Colonic mucosa (tissue), 4 donors: ENCODE results near the gene KIF16B. TPM values are rescaled to one million over a fixed set of nuclear protein-coding genes. Genes with fewer than 3 reads are reported as not detected.

Source experiments
- DNase-seq: peaks from one replicate; pipeline ENCODE4 v3.0.0-alpha.2; 2020
- H3K27ac ChIP-seq: fragments of 200-600 bp; one replicate; pipeline ENCODE4 v1.8.0; 2021
- H3K27me3 ChIP-seq: fragments of 200-600 bp; one replicate; pipeline ENCODE4 v1.8.0; 2021
- H3K36me3 ChIP-seq: fragments of 200-600 bp; one replicate; pipeline ENCODE4 v1.8.0; 2021
- H3K4me1 ChIP-seq: fragments of 200-600 bp; one replicate; pipeline ENCODE4 v1.8.0; 2021; ENCODE audit warnings: mild to moderate bottlenecking
- H3K4me3 ChIP-seq: fragments of 200-600 bp; one replicate; pipeline ENCODE4 v1.8.0; 2021
- H3K9ac ChIP-seq, 2 donors: one replicate each; pipeline ENCODE4 v1.7.0; 2013; ENCODE audit warnings: control low read depth in 2 of 2, low read depth in 2 of 2, low read length in 2 of 2
- H3K9me3 ChIP-seq: fragments of 200-600 bp; one replicate; pipeline ENCODE4 v1.8.0; 2021
- intact Hi-C: fragments of 100-400 bp; cut with DNase I; formaldehyde crosslinking; loops from one replicate; pipeline ENCODE4 v1.14.1; 2022
- total RNA-seq, 2 donors: library from RNA; stranded (reverse); fragmentation: NEBNext Ultra II Directional in 1 of 2; extraction: Animal tissue kit (Norgen Biotek cat#: 25700) in 1 of 2; gene quantifications; one replicate each; pipeline ENCODE4 v1.2.1, GENCODE V29; 2021
- TF ChIP-seq, protein P1 (sequence below): fragments of 200-600 bp; IDR thresholded peaks from one replicate; pipeline ENCODE4 v1.8.0; 2022; ENCODE audit warnings: antibody characterized with exemption, mild to moderate bottlenecking
- donor health status: healthy.
- donor health status: DM: no; HTN: no; CAD: no.
- donor health status: DM: no; HTN: no; CAD: no.

KIF16B gene
- total RNA-seq, 2 donors from 2014 or later: 41.6 to 68.7 TPM

DNA sequence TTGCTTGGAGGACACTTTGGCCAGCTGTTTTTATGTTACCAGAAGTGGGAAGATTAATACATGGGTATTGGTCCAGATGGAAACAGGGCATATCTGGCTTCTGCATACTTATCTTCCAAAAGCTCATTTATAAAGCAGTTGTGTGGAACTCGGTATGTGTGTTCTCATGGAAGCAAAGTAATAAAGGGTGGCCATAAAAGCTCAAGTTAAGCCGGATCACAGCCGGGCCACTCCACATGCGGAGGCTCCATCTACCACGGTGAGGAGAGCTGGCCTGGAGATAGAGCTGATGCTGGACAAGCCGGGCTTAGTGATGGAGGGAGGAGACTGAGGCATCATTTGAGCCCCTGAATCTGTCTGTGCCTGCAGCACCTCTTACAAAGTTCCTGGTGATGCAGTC lies 38.6 kb upstream of the KIF16B start:
- H3K4me1 ChIP-seq: peaks cover 5% of the 10 kb centered on the region
- no peak for DNase-seq

DNA sequence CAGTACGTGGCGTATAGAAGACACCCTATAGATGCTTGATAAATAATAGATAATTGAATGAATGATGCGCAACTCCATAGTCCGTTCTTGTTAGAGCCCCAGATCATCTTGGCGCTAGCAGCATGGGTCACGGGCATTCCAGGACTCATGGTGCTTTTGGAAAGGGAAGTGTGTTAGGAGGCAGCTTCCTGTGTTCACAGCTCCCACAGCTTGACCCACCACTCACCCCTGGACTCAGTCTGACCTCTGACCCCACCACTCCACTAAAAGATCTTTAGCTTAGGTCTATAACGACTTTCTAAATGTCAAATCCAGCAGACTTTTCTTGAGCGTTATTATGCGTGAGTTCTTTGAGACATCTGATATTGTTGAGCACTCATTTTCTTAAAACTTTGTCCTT lies 35.8 kb upstream of the KIF16B start:
- no peaks in the 10 kb centered on the region for H3K9me3 ChIP-seq
- DNase-seq: no peak
- H3K27me3 ChIP-seq: no peaks in the 10 kb centered on the region
- TF ChIP-seq, protein P1, sequence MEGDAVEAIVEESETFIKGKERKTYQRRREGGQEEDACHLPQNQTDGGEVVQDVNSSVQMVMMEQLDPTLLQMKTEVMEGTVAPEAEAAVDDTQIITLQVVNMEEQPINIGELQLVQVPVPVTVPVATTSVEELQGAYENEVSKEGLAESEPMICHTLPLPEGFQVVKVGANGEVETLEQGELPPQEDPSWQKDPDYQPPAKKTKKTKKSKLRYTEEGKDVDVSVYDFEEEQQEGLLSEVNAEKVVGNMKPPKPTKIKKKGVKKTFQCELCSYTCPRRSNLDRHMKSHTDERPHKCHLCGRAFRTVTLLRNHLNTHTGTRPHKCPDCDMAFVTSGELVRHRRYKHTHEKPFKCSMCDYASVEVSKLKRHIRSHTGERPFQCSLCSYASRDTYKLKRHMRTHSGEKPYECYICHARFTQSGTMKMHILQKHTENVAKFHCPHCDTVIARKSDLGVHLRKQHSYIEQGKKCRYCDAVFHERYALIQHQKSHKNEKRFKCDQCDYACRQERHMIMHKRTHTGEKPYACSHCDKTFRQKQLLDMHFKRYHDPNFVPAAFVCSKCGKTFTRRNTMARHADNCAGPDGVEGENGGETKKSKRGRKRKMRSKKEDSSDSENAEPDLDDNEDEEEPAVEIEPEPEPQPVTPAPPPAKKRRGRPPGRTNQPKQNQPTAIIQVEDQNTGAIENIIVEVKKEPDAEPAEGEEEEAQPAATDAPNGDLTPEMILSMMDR: no peak
- H3K27ac ChIP-seq: peak overlapping the region; percentile 75
- intact Hi-C loops: no loop called here
- H3K4me1 ChIP-seq: peaks cover 5% of the 10 kb centered on the region
- no peak overlapping the region for H3K4me3 ChIP-seq
- H3K9ac ChIP-seq: no peak overlapping the region
- H3K36me3 ChIP-seq: no peaks in the 10 kb centered on the region

More for the DNA sequence above, 38.6 kb upstream of the KIF16B start:
- no peak overlapping the region for H3K9ac ChIP-seq
- intact Hi-C loops: no loop called here
- H3K27ac ChIP-seq: no peak overlapping the region
- H3K36me3 ChIP-seq: no peaks in the 10 kb centered on the region
- H3K4me3 ChIP-seq: no peak overlapping the region
- H3K9me3 ChIP-seq: no peaks in the 10 kb centered on the region
- H3K27me3 ChIP-seq: no peaks in the 10 kb centered on the region
- TF ChIP-seq, protein P1: no peak

DNA sequence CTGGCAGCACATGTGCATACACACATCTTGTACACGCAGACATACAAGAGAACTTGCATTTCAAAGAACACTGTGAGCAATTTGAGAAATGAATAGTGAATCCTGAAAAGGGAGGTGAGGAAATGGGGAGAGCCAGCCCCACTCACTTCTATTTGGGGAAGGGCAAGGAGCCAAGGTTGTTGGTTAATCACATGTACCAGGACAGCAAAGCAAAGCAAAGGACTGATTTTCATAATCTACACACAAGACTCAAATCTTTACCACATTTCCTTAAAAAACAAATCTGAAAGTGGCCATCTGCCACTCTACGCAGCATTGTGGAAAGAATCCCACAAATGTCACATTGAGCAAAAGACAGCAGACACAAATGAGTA lies 35.0 kb upstream of the KIF16B start:
- H3K4me3 ChIP-seq: no peak overlapping the region
- H3K9me3 ChIP-seq: no peaks in the 10 kb centered on the region
- no peaks in the 10 kb centered on the region for H3K27me3 ChIP-seq
- no peaks in the 10 kb centered on the region for H3K36me3 ChIP-seq
- TF ChIP-seq, protein P1: no peak
- peak overlapping the region; percentile 75 for H3K27ac ChIP-seq
- peaks cover 5% of the 10 kb centered on the region for H3K4me1 ChIP-seq
- peak; percentile 50 for DNase-seq
- intact Hi-C loops: no loop called here
- H3K9ac ChIP-seq: peak overlapping the region in 1 of 2 donors; percentile 58

DNA sequence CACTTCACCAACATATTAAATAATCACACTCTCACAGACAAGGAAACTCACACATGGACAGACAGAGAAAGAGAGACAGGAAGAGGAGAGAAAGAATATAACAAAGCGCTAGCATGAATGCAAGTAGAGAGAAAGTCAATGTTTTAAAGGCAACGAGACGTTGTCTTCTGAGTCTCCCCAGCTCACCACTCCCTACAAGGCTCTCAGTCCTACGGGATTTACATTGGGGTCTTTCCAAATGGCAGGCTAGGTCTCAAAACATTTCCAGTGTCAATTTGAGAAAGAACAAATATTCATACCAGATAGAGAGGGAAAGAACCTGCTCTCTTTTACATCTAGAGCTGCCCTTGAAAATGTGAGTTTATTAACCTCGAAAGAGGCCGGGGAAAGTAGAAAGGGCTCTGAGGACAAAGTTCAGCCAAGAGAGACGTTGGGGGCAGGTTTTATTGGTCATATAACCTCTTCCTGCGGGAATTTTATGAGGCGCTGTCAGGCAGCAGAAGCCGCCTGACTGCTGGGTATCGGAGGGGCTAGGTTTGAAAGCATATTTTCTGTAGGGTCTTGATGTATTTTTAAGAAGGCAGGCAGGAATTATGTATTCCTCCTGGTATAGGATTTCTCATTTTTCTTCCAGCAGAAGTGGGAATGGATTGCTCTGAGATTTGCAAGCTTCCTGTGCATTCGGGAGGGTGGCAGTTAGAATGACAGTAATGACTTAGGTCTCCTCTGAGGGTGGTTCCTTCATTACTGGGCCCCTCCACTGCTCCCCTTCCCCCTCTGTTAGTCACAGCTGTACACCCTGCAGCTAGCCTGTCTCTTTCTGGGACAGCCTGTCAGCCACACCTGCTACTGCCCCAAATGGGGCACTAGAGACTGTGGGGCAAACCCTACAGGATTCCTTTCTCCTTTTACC lies 34.4 kb upstream of the KIF16B start:
- H3K9me3 ChIP-seq: no peaks in the 10 kb centered on the region
- peak overlapping the region in 1 of 2 donors; percentile 58 for H3K9ac ChIP-seq
- H3K27ac ChIP-seq: peak overlapping the region; percentile 75
- no peaks in the 10 kb centered on the region for H3K27me3 ChIP-seq
- peak; percentile 72 for DNase-seq
- no peaks in the 10 kb centered on the region for H3K36me3 ChIP-seq
- H3K4me1 ChIP-seq: peaks cover 5% of the 10 kb centered on the region
- TF ChIP-seq, protein P1: no peak
- H3K4me3 ChIP-seq: peak overlapping the region; percentile 4
- intact Hi-C loops: no loop called here

DNA sequence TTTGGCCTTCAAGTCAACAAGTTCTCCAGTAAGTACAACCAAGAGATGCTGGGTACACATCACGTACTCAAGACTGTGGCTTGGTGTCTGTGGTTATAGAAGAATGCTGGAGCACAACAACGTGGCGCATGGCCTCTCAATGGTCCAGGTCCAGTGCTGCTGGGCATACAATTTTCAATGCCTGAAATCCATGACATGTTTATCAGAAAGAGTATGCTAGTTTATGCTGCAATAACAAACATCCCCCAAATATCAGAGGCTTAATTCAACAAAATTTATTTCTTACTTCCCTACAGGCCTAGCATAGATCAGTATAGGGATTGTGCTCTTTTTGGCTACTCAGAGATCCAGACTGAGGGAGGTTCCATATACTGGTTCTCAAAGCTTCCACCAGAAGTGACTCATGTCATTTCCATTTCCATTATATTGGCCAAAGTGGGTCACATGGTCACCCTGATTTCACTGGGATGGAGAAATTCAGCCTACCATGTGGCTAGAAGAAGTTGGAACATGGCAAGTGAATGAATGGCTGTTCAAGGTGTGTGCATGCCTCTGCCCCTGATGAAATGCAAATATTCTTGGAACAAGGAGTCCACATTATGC lies 33.3 kb upstream of the KIF16B start:
- Histone ChIP-seq H3K4me1 (peaks cover 5% of the 10 kb centered on the region), H3K36me3 (no peaks in the 10 kb centered on the region), H3K27me3 (no peaks in the 10 kb centered on the region), H3K9me3 (no peaks in the 10 kb centered on the region), H3K4me3 (no peak overlapping the region), H3K9ac (peak overlapping the region in 1 of 2 donors; percentile 48), H3K27ac (peak overlapping the region; percentile 75)
- intact Hi-C loops: no loop called here
- no peak for DNase-seq
- TF ChIP-seq, protein P1: no peak
